B cell (primary cell): Measurements from ENCODE around the gene MGAT1. TPM values are rescaled to one million over a fixed set of nuclear protein-coding genes. Genes with fewer than 3 reads are reported as not detected.

Experiments
- ATAC-seq: fragments of 200-7000 bp; cut with Tn5 transposase; one replicate; pipeline ENCODE4 v1.10.0; 2021; ENCODE audit warnings: low read depth, mild to moderate bottlenecking, moderate number of reproducible peaks, moderate library complexity
- CTCF ChIA-PET: fragments of 350-600 bp; sonication (Branson Sonifier 250); formaldehyde crosslinking; loops from one replicate; lab custom pipeline; 2021; ENCODE audit warnings: antibody characterized with exemption, inconsistent platforms; lab: Charles Lee
- POLR2A ChIA-PET: fragments of 350-600 bp; sonication (Branson Sonifier 250); formaldehyde crosslinking; loops from one replicate; lab custom pipeline; 2021; ENCODE audit warnings: antibody characterized with exemption; lab: Charles Lee
- DNase-seq: peaks from one replicate; pipeline ENCODE4 v3.0.0; 2013
- H2AFZ ChIP-seq: 2 replicates; pipeline ENCODE4 v1.6.1; 2012; ENCODE audit warnings: mild to moderate bottlenecking, low read depth, low read length; ENCODE audit not compliant: insufficient read depth, poor library complexity, severe bottlenecking
- H3K27ac ChIP-seq, 2 donors: 1 replicate in 1 of 2; 2 replicates in 1 of 2; pipeline ENCODE4 v1.5.1; 2012 to 2013; ENCODE audit warnings: low read length in 2 of 2, mild to moderate bottlenecking in 2 of 2, moderate library complexity in 1 of 2
- H3K27me3 ChIP-seq, 4 experiments: fragments of 200-600 bp in 1 of 4; sonication (generic) in 1 of 4; replicated peaks in 1 of 4; 1 replicate in 2 of 4; 2 replicates in 2 of 4; pipeline versions ENCODE4 v1.6.1 to v1.7.0; 2013 to 2016; ENCODE audit warnings: low read length in 3 of 4, mild to moderate bottlenecking in 2 of 4, mixed read lengths in 1 of 4, moderate library complexity in 1 of 4; ENCODE audit not compliant: insufficient read depth in 4 of 4, control insufficient read depth in 3 of 4; ENCODE audit errors: control extremely low read depth in 1 of 4
- H3K36me3 ChIP-seq, 2 experiments: replicated peaks in 1 of 2; 1 replicate in 1 of 2; 2 replicates in 1 of 2; pipeline versions ENCODE4 v1.6.1 to v1.7.1; 2013; ENCODE audit warnings: low read length in 1 of 2; ENCODE audit not compliant: insufficient read depth in 2 of 2, control insufficient read depth in 1 of 2; ENCODE audit errors: control extremely low read depth in 1 of 2, extremely low read depth in 1 of 2
- H3K4me1 ChIP-seq, 2 donors: fragments of 200-600 bp in 1 of 2; sonication (generic) in 1 of 2; 1 replicate in 1 of 2; 2 replicates in 1 of 2; pipeline versions ENCODE4 v1.5.1 to v1.6.1; 2013 to 2017; ENCODE audit warnings: low read length in 2 of 2; ENCODE audit not compliant: control insufficient read depth in 2 of 2, insufficient read depth in 2 of 2
- H3K4me2 ChIP-seq: replicated peaks from 2 replicates; pipeline ENCODE3; 2012; ENCODE audit warnings: mild to moderate bottlenecking, low read depth, low read length; ENCODE audit not compliant: poor library complexity, severe bottlenecking
- H3K4me3 ChIP-seq, 5 experiments: fragments of 200-600 bp in 1 of 5; sonication (generic) in 1 of 5; 1 replicate in 3 of 5; 2 replicates in 2 of 5; pipeline versions ENCODE4 v1.5.1 to v1.7.0; 2011 to 2016; ENCODE audit warnings: low read length in 4 of 5, mild to moderate bottlenecking in 4 of 5, low read depth in 2 of 5, control low read depth in 1 of 5, moderate library complexity in 1 of 5; ENCODE audit not compliant: insufficient read depth in 1 of 5; ENCODE audit errors: control extremely low read depth in 1 of 5, extremely low read depth in 1 of 5
- H3K79me2 ChIP-seq: fragments of 200-600 bp; sonication (generic); one replicate; pipeline ENCODE4 v1.6.0; 2016; ENCODE audit warnings: low read length; ENCODE audit not compliant: control insufficient read depth, insufficient read depth
- H3K9ac ChIP-seq: fragments of 200-600 bp; sonication (generic); 2 replicates; pipeline ENCODE4 v1.6.1; 2017; ENCODE audit warnings: mild to moderate bottlenecking, low read length, moderate library complexity
- H3K9me3 ChIP-seq, 3 donors: one replicate each; pipeline versions ENCODE4 v1.6.1 to v1.7.1; 2013; ENCODE audit warnings: low read length in 2 of 3; ENCODE audit not compliant: control insufficient read depth in 2 of 3, insufficient read depth in 1 of 3; ENCODE audit errors: control extremely low read depth in 1 of 3
- H4K20me1 ChIP-seq: 2 replicates; pipeline ENCODE4 v1.6.0; 2012; ENCODE audit warnings: mild to moderate bottlenecking, low read length; ENCODE audit not compliant: insufficient read depth, control insufficient read depth, poor library complexity, severe bottlenecking
- H3K27ac Mint-ChIP-seq: one replicate; pipeline ENCODE4 v1.8.0; 2021; ENCODE audit warnings: mixed read lengths
- H3K27me3 Mint-ChIP-seq: one replicate; pipeline ENCODE4 v1.8.0; 2021; ENCODE audit warnings: mixed read lengths
- H3K4me1 Mint-ChIP-seq: one replicate; pipeline ENCODE4 v1.8.0; 2021; ENCODE audit warnings: mixed read lengths
- H3K4me3 Mint-ChIP-seq: one replicate; pipeline ENCODE4 v1.8.0; 2021; ENCODE audit warnings: mixed read lengths
- H3K9me3 Mint-ChIP-seq: one replicate; pipeline ENCODE4 v1.8.0; 2022; ENCODE audit warnings: mixed read lengths; ENCODE audit not compliant: insufficient read depth
- EZH2 ChIP-seq: IDR thresholded peaks from 2 replicates; pipeline ENCODE4 v1.6.1; 2012; ENCODE audit warnings: borderline replicate concordance, low read depth, mild to moderate bottlenecking, moderate library complexity, low read length; ENCODE audit not compliant: insufficient read depth, poor library complexity, severe bottlenecking
- WGBS: methylation state at CpG from one replicate; pipeline ENCODE4 v1.1.5; 2013; ENCODE audit warnings: missing lambda C conversion rate; ENCODE audit not compliant: insufficient coverage; 5-methylcytosine and 5-hydroxymethylcytosine counted together
- intact Hi-C: fragments of 100-400 bp; cut with micrococcal nuclease; formaldehyde crosslinking; loops from one replicate; pipeline ENCODE4 v1.10.0; 2022
- polyA plus RNA-seq: library from polyadenylated mRNA; depleted of rRNA; stranded (reverse); fragments of >200 nt; gene quantifications from 2 replicates; pipeline ENCODE4 v1.2.3, GENCODE V29; 2012
- total RNA-seq, 2 donors: library from RNA; stranded (reverse); fragments of 120-200 nt in 1 of 2; gene quantifications; 1 replicate in 1 of 2; 2 replicates in 1 of 2; pipeline versions ENCODE4 v1.2.3 to v1.2.4, GENCODE V29; 2013 to 2022
- TF ChIP-seq, protein P1 (sequence below): fragments of 200-600 bp; IDR thresholded peaks from one replicate; pipeline ENCODE4 v1.8.0; 2022; ENCODE audit warnings: antibody characterized with exemption, mild to moderate bottlenecking

The MGAT1 gene
- total and polyA plus RNA-seq, 2 donors (not counting 1 experiment from before 2014, with no cell fraction given): 81.2 to 140 TPM

DNA sequence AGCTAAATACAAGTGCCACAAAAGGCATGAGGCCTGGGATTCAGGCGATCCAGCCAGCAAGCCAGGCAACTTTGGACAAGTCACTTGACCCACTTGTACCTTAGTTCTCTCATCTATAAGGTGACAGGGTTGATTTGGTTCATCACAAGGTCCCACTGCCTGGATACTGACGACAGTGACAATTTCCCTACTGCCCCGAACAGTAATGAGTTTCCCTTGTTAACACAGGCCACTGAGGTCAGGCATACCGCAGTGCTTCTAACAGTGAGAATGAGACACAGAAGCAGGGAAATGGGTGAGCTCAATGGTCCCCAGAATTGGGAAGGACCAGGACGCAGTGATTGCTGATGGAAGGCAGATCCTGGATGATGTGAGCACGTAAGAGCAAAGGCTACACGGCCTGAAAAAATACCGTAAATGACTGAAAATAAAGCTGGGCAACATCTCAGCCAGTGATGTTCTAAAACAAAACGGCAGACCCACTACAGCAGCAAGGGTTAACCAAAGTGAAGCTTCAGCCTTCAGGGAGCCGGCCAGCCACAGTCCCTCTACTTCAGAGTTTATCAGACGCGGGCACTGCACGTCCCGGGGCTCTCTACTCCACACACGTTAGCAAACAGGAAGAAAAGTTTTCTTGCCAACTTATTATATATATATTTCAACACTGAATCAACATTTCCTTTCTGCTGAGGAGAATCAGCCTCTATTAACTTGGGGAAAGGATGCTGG lies 846 bp downstream of the MGAT1 start:
- peaks cover 75 to 82% of the 10 kb centered on the region in 2 donors for H3K4me1 ChIP-seq
- ATAC-seq (no peak), DNase-seq (no peak)
- H3K27me3 ChIP-seq: no peaks in the 10 kb centered on the region
- Mint-ChIP-seq H3K27ac (peak overlapping the region; percentile 81), H3K4me3 (peak overlapping the region; percentile 86), H3K4me1 (peaks cover 80% of the 10 kb centered on the region), H3K27me3 (no peaks in the 10 kb centered on the region), H3K9me3 (no peaks in the 10 kb centered on the region)
- WGBS: 33% methylated on average over 8 of the region's 15 CpGs
- H2AFZ ChIP-seq: peak overlapping the region; percentile 47
- peaks cover 62% of the 10 kb centered on the region for H3K79me2 ChIP-seq
- H3K36me3 ChIP-seq: peaks cover 6 to 40% of the 10 kb centered on the region in 2 experiments
- intact Hi-C loops: loop anchor here (1.0 to 5.0 kb wide), 7 partner anchors 9 to 461 kb away; partner anchors contain the start of genes RACK1, TRIM41 and TRIM52
- H3K9ac ChIP-seq: peak overlapping the region; percentile 89
- H3K9me3 ChIP-seq: no peaks in the 10 kb centered on the region
- H4K20me1 ChIP-seq: peaks cover 58% of the 10 kb centered on the region
- peak overlapping the region in 1 of 2 donors; percentile 57 for H3K27ac ChIP-seq
- H3K4me3 ChIP-seq: peak overlapping the region; percentile 63 to 96 (median 90)
- no peak for TF ChIP-seq EZH2
- TF ChIP-seq, protein P1, sequence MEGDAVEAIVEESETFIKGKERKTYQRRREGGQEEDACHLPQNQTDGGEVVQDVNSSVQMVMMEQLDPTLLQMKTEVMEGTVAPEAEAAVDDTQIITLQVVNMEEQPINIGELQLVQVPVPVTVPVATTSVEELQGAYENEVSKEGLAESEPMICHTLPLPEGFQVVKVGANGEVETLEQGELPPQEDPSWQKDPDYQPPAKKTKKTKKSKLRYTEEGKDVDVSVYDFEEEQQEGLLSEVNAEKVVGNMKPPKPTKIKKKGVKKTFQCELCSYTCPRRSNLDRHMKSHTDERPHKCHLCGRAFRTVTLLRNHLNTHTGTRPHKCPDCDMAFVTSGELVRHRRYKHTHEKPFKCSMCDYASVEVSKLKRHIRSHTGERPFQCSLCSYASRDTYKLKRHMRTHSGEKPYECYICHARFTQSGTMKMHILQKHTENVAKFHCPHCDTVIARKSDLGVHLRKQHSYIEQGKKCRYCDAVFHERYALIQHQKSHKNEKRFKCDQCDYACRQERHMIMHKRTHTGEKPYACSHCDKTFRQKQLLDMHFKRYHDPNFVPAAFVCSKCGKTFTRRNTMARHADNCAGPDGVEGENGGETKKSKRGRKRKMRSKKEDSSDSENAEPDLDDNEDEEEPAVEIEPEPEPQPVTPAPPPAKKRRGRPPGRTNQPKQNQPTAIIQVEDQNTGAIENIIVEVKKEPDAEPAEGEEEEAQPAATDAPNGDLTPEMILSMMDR: no peak
- peak overlapping the region; percentile 90 for H3K4me2 ChIP-seq
- ChIA-PET POLR2A (interaction anchor here (0.8 to 2.8 kb wide), 5 partner anchors 9 to 60 kb away, joined by 3 to 56 read pairs (median 5); partner anchors contain the start of gene ZFP62), CTCF (interaction anchor here (0.9 to 3.1 kb wide), 7 partner anchors 13 to 67 kb away, joined by 3 to 12 read pairs (median 4); partner anchors contain the start of gene ZFP62)
